ENCODE results near the gene ADAMTS2. TPM values are rescaled to one million over a fixed set of nuclear protein-coding genes. Genes with fewer than 3 reads are reported as not detected.

ADAMTS2 gene
- total RNA-seq, 1 experiment from 2014 or later = 3.9 TPM

GRCh38 chr5:179171251-179171815, 173.9 kb downstream of the ADAMTS2 start:
- H3K27me3 ChIP-seq (ENCODE audit: insufficient read depth, low read length) = no peaks in the 10 kb centered on the region
- CTCF ChIA-PET = no interaction called here
- H3K9me3 ChIP-seq (ENCODE audit: control insufficient read depth in 1 of 2, insufficient read depth in 1 of 2, low read depth in 1 of 2, low read length in 2 of 2) = no peaks in the 10 kb centered on the region
- TF ChIP-seq CEBPB (IDR thresholded peaks at IDR 0.05; ENCODE audit: low read depth) (no peak), CBX3 (IDR thresholded peaks at IDR 0.05; ENCODE audit: low read depth) (no peak), EZH2 (IDR thresholded peaks at IDR 0.05) (no peak), YY1 (IDR thresholded peaks at IDR 0.05; ENCODE audit: extremely low read depth, insufficient replicate concordance, low read depth, low read length) (no peak), ZFX (IDR thresholded peaks at IDR 0.05) (no peak), EGR1 (IDR thresholded peaks at IDR 0.05; ENCODE audit: low read depth) (no peak)
- TF ChIP-seq, protein P1, sequence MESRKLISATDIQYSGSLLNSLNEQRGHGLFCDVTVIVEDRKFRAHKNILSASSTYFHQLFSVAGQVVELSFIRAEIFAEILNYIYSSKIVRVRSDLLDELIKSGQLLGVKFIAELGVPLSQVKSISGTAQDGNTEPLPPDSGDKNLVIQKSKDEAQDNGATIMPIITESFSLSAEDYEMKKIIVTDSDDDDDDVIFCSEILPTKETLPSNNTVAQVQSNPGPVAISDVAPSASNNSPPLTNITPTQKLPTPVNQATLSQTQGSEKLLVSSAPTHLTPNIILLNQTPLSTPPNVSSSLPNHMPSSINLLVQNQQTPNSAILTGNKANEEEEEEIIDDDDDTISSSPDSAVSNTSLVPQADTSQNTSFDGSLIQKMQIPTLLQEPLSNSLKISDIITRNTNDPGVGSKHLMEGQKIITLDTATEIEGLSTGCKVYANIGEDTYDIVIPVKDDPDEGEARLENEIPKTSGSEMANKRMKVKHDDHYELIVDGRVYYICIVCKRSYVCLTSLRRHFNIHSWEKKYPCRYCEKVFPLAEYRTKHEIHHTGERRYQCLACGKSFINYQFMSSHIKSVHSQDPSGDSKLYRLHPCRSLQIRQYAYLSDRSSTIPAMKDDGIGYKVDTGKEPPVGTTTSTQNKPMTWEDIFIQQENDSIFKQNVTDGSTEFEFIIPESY (IDR thresholded peaks at IDR 0.05; ENCODE audit: extremely low read depth, insufficient replicate concordance, low read length) = no peak
- no peak overlapping the region for H2AFZ ChIP-seq (ENCODE audit: low read depth, low read length, poor library complexity, severe bottlenecking)
- peaks cover 0 to 3% of the 10 kb centered on the region in 2 experiments; a peak in 1 of 4 replicates for H3K4me1 ChIP-seq (ENCODE audit: control insufficient read depth in 1 of 2, insufficient read depth in 2 of 2, low read length in 2 of 2)
- H3K4me2 ChIP-seq (ENCODE audit: low read length) = no peak overlapping the region
- intact Hi-C loops (cut with micrococcal nuclease) = no loop called here
- BruUV-seq (replicated peaks) = no TSS peak
- POLR2A ChIA-PET = no interaction called here
- no peak overlapping the region for H3K4me3 ChIP-seq (replicated peaks in 1 of 2; ENCODE audit: low read depth in 1 of 2, low read length in 2 of 2)
- no peak overlapping the region for H3K9ac ChIP-seq (ENCODE audit: low read length)
- no peaks in the 10 kb centered on the region for H4K20me1 ChIP-seq (ENCODE audit: insufficient read depth)
- no peak for ATAC-seq
- no peaks in the 10 kb centered on the region for H3K36me3 ChIP-seq (ENCODE audit: control insufficient read depth in 1 of 2, insufficient read depth in 2 of 2, low read length in 2 of 2)
- no peak for DNase-seq (ENCODE audit: low read depth, low spot score)
- no peaks in the 10 kb centered on the region for H3K79me2 ChIP-seq (ENCODE audit: insufficient read depth, low read length)
- H3K9me2 ChIP-seq (ENCODE audit: insufficient read depth) = no peaks in the 10 kb centered on the region
- no peak overlapping the region for H3K27ac ChIP-seq (ENCODE audit: low read depth, low read length)
- RAD21 ChIA-PET (ENCODE audit: low non-redundant PET in 1 of 2, low total read pairs in 2 of 2, uncharacterized antibody in 2 of 2, unreplicated experiment in 2 of 2) = no interaction called here

- Histone ChIP-seq H3K36me3 (ENCODE audit: control insufficient read depth in 1 of 2, insufficient read depth in 2 of 2, low read length in 2 of 2) (no peaks in the 10 kb centered on the region), H3K9ac (ENCODE audit: low read length) (no peak overlapping the region), H4K20me1 (ENCODE audit: insufficient read depth) (no peaks in the 10 kb centered on the region), H3K9me2 (ENCODE audit: insufficient read depth) (no peaks in the 10 kb centered on the region), H3K79me2 (ENCODE audit: insufficient read depth, low read length) (no peaks in the 10 kb centered on the region), H3K4me2 (ENCODE audit: low read length) (no peak overlapping the region), H3K27ac (ENCODE audit: low read depth, low read length) (no peak overlapping the region), H3K9me3 (ENCODE audit: control insufficient read depth in 1 of 2, insufficient read depth in 1 of 2, low read depth in 1 of 2, low read length in 2 of 2) (no peaks in the 10 kb centered on the region), H3K4me1 (ENCODE audit: control insufficient read depth in 1 of 2, insufficient read depth in 2 of 2, low read length in 2 of 2) (peaks cover 0 to 3% of the 10 kb centered on the region in 2 experiments; a peak in 1 of 4 replicates), H3K27me3 (ENCODE audit: insufficient read depth, low read length) (no peaks in the 10 kb centered on the region), H2AFZ (ENCODE audit: low read depth, low read length, poor library complexity, severe bottlenecking) (no peak overlapping the region), H3K4me3 (replicated peaks in 1 of 2; ENCODE audit: low read depth in 1 of 2, low read length in 2 of 2) (no peak overlapping the region)
- ChIA-PET RAD21 (ENCODE audit: low non-redundant PET in 1 of 2, low total read pairs in 2 of 2, uncharacterized antibody in 2 of 2, unreplicated experiment in 2 of 2) (no interaction called here), CTCF (no interaction called here), POLR2A (no interaction called here)
- BruUV-seq (replicated peaks) = no TSS peak
- DNase-seq (ENCODE audit: low read depth, low spot score) (no peak), ATAC-seq (no peak)
- TF ChIP-seq JUND (IDR thresholded peaks at IDR 0.05) (no peak), POLR2A (IDR thresholded peaks at IDR 0.05; ENCODE audit: borderline replicate concordance, extremely low read depth, insufficient read depth, insufficient read length) (no peak), CEBPB (IDR thresholded peaks at IDR 0.05; ENCODE audit: low read depth) (no peak), SP1 (IDR thresholded peaks at IDR 0.05; ENCODE audit: low read depth) (no peak)
- intact Hi-C loops (cut with micrococcal nuclease) = no loop called here
These were observed 174.7 kb downstream of the ADAMTS2 start for GRCh38 chr5:179170606-179171005.

Measured in HCT116 (cell line).